Neural progenitor cell (in vitro differentiated cells): ENCODE data around the gene HNRNPA2B1. TPM values are rescaled to one million over a fixed set of nuclear protein-coding genes. Genes with fewer than 3 reads are reported as not detected.

Source experiments
- DNase-seq: peaks from one replicate; pipeline ENCODE4 v3.0.0-alpha.2; 2016; ENCODE audit warnings: low spot score
- H2AFZ ChIP-seq: fragments of 200-600 bp; sonication (generic); replicated peaks from 2 replicates; pipeline ENCODE4 v1.6.1; 2016; ENCODE audit warnings: antibody characterized with exemption
- H3F3A ChIP-seq: fragments of 200-600 bp; sonication (generic); 2 replicates; pipeline ENCODE4 v1.6.1; 2016; ENCODE audit warnings: antibody characterized with exemption, low read depth
- H3K27ac ChIP-seq: fragments of 200-600 bp; sonication (generic); 2 replicates; pipeline ENCODE4 v1.5.1; 2016; ENCODE audit warnings: mild to moderate bottlenecking
- H3K27me3 ChIP-seq: fragments of 200-600 bp; sonication (generic); 2 replicates; pipeline ENCODE4 v1.6.1; 2016; ENCODE audit warnings: mild to moderate bottlenecking, moderate library complexity
- H3K36me3 ChIP-seq: fragments of 200-600 bp; sonication (generic); 2 replicates; pipeline ENCODE4 v1.5.1; 2016
- H3K4me1 ChIP-seq: fragments of 200-600 bp; sonication (generic); 2 replicates; pipeline ENCODE4 v1.6.1; 2016; ENCODE audit warnings: mixed run types
- H3K4me2 ChIP-seq: fragments of 200-600 bp; sonication (generic); 2 replicates; pipeline ENCODE4 v1.6.1; 2016
- H3K4me3 ChIP-seq: fragments of 200-600 bp; sonication (generic); 2 replicates; pipeline ENCODE4 v1.5.1; 2016
- H3K79me2 ChIP-seq: fragments of 200-600 bp; sonication (generic); 2 replicates; pipeline ENCODE4 v1.6.1; 2016; ENCODE audit warnings: low read depth
- H3K9ac ChIP-seq: fragments of 200-600 bp; sonication (generic); 2 replicates; pipeline ENCODE4 v1.6.1; 2016
- H3K9me3 ChIP-seq: fragments of 200-600 bp; sonication (generic); 2 replicates; pipeline ENCODE4 v1.5.1; 2016; ENCODE audit warnings: low read depth
- H4K20me1 ChIP-seq: fragments of 200-600 bp; sonication (generic); 2 replicates; pipeline ENCODE4 v1.6.1; 2016; ENCODE audit warnings: low read depth
- H3K27ac Mint-ChIP-seq: 3 replicates; pipeline ENCODE4 v1.8.0; 2021; ENCODE audit warnings: mixed read lengths
- H3K27me3 Mint-ChIP-seq: 2 replicates; pipeline ENCODE4 v1.8.0; 2022; ENCODE audit warnings: low read depth, mild to moderate bottlenecking, inconsistent platforms, moderate library complexity, mixed read lengths; ENCODE audit not compliant: insufficient read depth
- H3K36me3 Mint-ChIP-seq: 3 replicates; pipeline ENCODE4 v1.8.0; 2021; ENCODE audit warnings: mixed read lengths
- H3K4me1 Mint-ChIP-seq: 3 replicates; pipeline ENCODE4 v1.8.0; 2021; ENCODE audit warnings: mixed read lengths
- H3K4me3 Mint-ChIP-seq: 3 replicates; pipeline ENCODE4 v1.8.0; 2021; ENCODE audit warnings: mild to moderate bottlenecking, moderate library complexity, mixed read lengths
- H3K9me3 Mint-ChIP-seq: 3 replicates; pipeline ENCODE4 v1.8.0; 2020; ENCODE audit warnings: mixed read lengths
- EZH2 ChIP-seq: fragments of 200-600 bp; sonication (generic); IDR thresholded peaks from 2 replicates; pipeline ENCODE4 v1.6.1; 2017; ENCODE audit warnings: antibody characterized with exemption, mild to moderate bottlenecking, moderate library complexity
- EZH2phosphoT487 ChIP-seq: fragments of 200-600 bp; sonication (generic); IDR thresholded peaks from 2 replicates; pipeline ENCODE4 v1.6.1; 2017; ENCODE audit warnings: antibody characterized with exemption
- total RNA-seq: library from RNA; depleted of rRNA; stranded (reverse); fragments of >200 nt; gene quantifications from 2 replicates; pipeline ENCODE4 v1.2.3, GENCODE V29; 2015; ENCODE audit warnings: low replicate concordance
- TF ChIP-seq, protein P1 (sequence below): fragments of 200-600 bp; sonication (generic); IDR thresholded peaks from 2 replicates; pipeline ENCODE4 v1.5.1; 2017; ENCODE audit warnings: antibody characterized with exemption, mild to moderate bottlenecking

The HNRNPA2B1 gene
- total RNA-seq, 1 donor from 2014 or later: 601 TPM

DNA sequence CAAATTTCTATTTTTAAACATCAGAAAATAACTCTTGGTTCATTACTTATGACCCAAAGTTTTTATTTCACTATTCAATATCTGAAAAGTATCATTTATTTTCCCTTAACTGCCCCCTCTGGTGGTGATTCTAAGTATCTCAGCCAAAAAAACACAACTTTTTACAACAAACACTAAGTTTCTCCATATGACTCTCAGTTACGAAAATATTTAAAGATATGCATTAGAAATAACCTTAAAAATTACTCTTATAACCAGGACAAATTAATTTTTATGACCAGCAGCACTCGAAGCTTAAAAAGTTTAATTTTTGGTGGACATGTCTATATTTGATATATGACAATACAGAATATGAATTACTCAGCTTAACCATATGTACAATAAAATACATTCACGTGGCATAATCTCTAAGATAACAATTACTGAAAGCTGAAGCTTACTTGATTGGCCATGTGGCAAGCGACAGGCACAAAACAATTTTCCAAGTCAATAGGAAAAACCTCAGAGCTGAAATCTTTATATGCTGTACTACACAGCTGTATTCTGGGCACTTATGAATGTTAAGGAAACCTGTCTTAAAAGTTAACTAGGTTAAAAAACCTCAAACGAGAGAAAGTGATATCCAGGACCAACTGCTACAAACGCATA is 2.3 kb downstream of the HNRNPA2B1 start:
- peaks cover 86% of the 10 kb centered on the region for H3F3A ChIP-seq
- H4K20me1 ChIP-seq: peaks cover 77% of the 10 kb centered on the region
- H3K27ac ChIP-seq: peak overlapping the region; percentile 6
- H3K27ac Mint-ChIP-seq: no peak overlapping the region
- H3K9me3 Mint-ChIP-seq: peaks cover 9% of the 10 kb centered on the region
- H3K4me1 Mint-ChIP-seq: peaks cover 42% of the 10 kb centered on the region
- peaks cover 9% of the 10 kb centered on the region for H3K27me3 Mint-ChIP-seq
- TF ChIP-seq EZH2phosphoT487 (no peak), EZH2 (no peak)
- TF ChIP-seq, protein P1, sequence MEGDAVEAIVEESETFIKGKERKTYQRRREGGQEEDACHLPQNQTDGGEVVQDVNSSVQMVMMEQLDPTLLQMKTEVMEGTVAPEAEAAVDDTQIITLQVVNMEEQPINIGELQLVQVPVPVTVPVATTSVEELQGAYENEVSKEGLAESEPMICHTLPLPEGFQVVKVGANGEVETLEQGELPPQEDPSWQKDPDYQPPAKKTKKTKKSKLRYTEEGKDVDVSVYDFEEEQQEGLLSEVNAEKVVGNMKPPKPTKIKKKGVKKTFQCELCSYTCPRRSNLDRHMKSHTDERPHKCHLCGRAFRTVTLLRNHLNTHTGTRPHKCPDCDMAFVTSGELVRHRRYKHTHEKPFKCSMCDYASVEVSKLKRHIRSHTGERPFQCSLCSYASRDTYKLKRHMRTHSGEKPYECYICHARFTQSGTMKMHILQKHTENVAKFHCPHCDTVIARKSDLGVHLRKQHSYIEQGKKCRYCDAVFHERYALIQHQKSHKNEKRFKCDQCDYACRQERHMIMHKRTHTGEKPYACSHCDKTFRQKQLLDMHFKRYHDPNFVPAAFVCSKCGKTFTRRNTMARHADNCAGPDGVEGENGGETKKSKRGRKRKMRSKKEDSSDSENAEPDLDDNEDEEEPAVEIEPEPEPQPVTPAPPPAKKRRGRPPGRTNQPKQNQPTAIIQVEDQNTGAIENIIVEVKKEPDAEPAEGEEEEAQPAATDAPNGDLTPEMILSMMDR: peak; percentile 91
- DNase-seq: peak; percentile 30
- H3K9me3 ChIP-seq: no peaks in the 10 kb centered on the region
- no peaks in the 10 kb centered on the region for H3K27me3 ChIP-seq
- H3K36me3 ChIP-seq: peaks cover 46% of the 10 kb centered on the region
- no peak overlapping the region for H2AFZ ChIP-seq
- peak overlapping the region; percentile 97 for H3K4me3 Mint-ChIP-seq
- H3K79me2 ChIP-seq: peaks cover 91% of the 10 kb centered on the region
- H3K4me1 ChIP-seq: peaks cover 31% of the 10 kb centered on the region
- H3K4me3 ChIP-seq: peak overlapping the region; percentile 91
- peak overlapping the region; percentile 96 for H3K4me2 ChIP-seq
- peak overlapping the region; percentile 96 for H3K9ac ChIP-seq
- peaks cover 65% of the 10 kb centered on the region for H3K36me3 Mint-ChIP-seq

GRCh38 chr7:26197153-26198115 is 3.1 kb downstream of the HNRNPA2B1 start:
- H3K27ac ChIP-seq: peak overlapping the region; percentile 6
- peaks cover 91% of the 10 kb centered on the region for H3K79me2 ChIP-seq
- H2AFZ ChIP-seq: no peak overlapping the region
- Mint-ChIP-seq H3K27me3 (peaks cover 16% of the 10 kb centered on the region), H3K9me3 (peaks cover 9% of the 10 kb centered on the region), H3K4me3 (peak overlapping the region; percentile 97), H3K27ac (no peak overlapping the region), H3K36me3 (peaks cover 70% of the 10 kb centered on the region), H3K4me1 (peaks cover 46% of the 10 kb centered on the region)
- no peaks in the 10 kb centered on the region for H3K9me3 ChIP-seq
- DNase-seq: no peak
- peak overlapping the region; percentile 91 for H3K4me3 ChIP-seq
- H3K9ac ChIP-seq: peak overlapping the region; percentile 96
- peaks cover 77% of the 10 kb centered on the region for H4K20me1 ChIP-seq
- peaks cover 54% of the 10 kb centered on the region for H3K36me3 ChIP-seq
- TF ChIP-seq EZH2 (no peak), EZH2phosphoT487 (no peak)
- TF ChIP-seq, protein P1: no peak
- H3F3A ChIP-seq: peaks cover 91% of the 10 kb centered on the region
- H3K27me3 ChIP-seq: no peaks in the 10 kb centered on the region
- peak overlapping the region; percentile 96 for H3K4me2 ChIP-seq
- peaks cover 35% of the 10 kb centered on the region for H3K4me1 ChIP-seq

DNA sequence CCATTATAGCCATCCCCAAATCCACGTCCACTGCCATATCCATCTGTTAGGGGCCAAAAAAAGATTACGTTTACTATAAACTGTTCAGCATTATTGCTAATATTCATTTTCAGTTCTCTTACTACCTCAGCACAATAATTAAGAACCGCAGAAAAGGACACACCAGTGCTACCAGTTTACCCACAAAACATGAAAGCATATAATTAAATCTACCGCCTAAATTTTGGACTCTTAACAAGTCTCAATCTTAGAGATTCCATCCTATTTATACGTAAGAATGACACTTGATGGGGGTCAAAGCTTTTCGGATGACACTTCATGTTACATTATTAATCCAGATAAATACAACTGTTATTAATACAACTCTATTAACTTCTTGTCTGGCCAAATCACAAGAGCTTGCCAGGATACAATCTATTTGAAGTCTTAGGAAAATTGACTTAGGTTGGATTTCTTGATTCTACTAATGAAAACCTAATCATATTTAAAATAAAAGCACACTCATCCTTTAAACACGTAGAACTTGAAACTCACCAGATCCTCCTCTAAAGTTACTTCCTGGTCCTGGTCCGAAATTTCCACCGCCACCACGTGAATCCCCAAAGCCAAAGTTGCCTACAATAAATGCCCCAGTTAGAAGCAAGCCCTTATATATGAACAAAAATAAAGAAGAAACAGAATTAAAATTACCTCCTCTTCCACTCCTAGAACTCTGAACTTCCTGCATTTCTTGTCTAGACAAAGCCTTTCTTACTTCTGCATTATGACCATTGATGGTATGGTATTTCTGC is 4.5 kb downstream of the HNRNPA2B1 start:
- Histone ChIP-seq H3K36me3 (peaks cover 66% of the 10 kb centered on the region), H3K79me2 (peaks cover 95% of the 10 kb centered on the region), H3K4me3 (peak overlapping the region; percentile 91), H3K4me2 (peak overlapping the region; percentile 96), H3K9me3 (no peaks in the 10 kb centered on the region), H3K27ac (no peak overlapping the region), H2AFZ (no peak overlapping the region), H3K9ac (no peak overlapping the region), H3F3A (peaks cover 95% of the 10 kb centered on the region), H3K27me3 (no peaks in the 10 kb centered on the region), H3K4me1 (peaks cover 38% of the 10 kb centered on the region), H4K20me1 (peaks cover 88% of the 10 kb centered on the region)
- DNase-seq: no peak
- H3K4me3 Mint-ChIP-seq: peak overlapping the region; percentile 81
- peaks cover 51% of the 10 kb centered on the region for H3K4me1 Mint-ChIP-seq
- H3K27ac Mint-ChIP-seq: no peak overlapping the region
- peaks cover 16% of the 10 kb centered on the region for H3K27me3 Mint-ChIP-seq
- peaks cover 83% of the 10 kb centered on the region for H3K36me3 Mint-ChIP-seq
- no peak for TF ChIP-seq EZH2phosphoT487
- H3K9me3 Mint-ChIP-seq: peaks cover 8% of the 10 kb centered on the region
